K562 (cell line): ENCODE data around the gene PDLIM7. TPM values are rescaled to one million over a fixed set of nuclear protein-coding genes. Genes with fewer than 3 reads are reported as not detected.

Experiments
- ATAC-seq: fragments of 200-7000 bp; cut with Tn5 transposase; 3 replicates; pipeline ENCODE4 v1.9.1; 2020; ENCODE audit warnings: moderate library complexity
- BruUV-seq: library from RNA; stranded (reverse); fragments of 400-500 nt; replicated peaks from 2 replicates; lab custom pipeline; 2021; lab: Mats Ljungman, UMichigan
- CTCF ChIA-PET: fragments of 300-600 bp; formaldehyde crosslinking; extraction: SDS; loops from one replicate; lab custom pipeline; 2021; ENCODE audit warnings: low intra/inter-chr PET ratio; lab: Yijun Ruan, JAX
- POLR2A ChIA-PET: fragments of 300-600, 350-650 bp; sonication (Branson Sonifier 250); formaldehyde crosslinking; extraction: SDS; loops from one replicate; lab custom pipeline; 2021; ENCODE audit warnings: antibody characterized with exemption, inconsistent platforms; lab: Yijun Ruan, JAX
- DNase-seq, 4 experiments: peaks; one replicate each; pipeline versions ENCODE4 v3.0.0 to v3.0.0-alpha.2; 2011 to 2018; ENCODE audit warnings: low spot score in 3 of 4, mixed read lengths in 3 of 4; ENCODE audit errors: extremely low read depth in 1 of 4
- FAIRE-seq: peaks from 2 replicates; lab custom pipeline; 2011; peaks lifted over from hg19 to GRCh38; lab: Jason Lieb, UNC
- H2AFZ ChIP-seq: 2 replicates; pipeline ENCODE4 v1.6.0; 2011; ENCODE audit warnings: low read depth, low read length, control low read depth, inconsistent platforms
- H3K27ac ChIP-seq: fragments of 200-600 bp; 3 replicates; pipeline ENCODE4 v1.8.0; 2011; ENCODE audit warnings: low read depth, mild to moderate bottlenecking, control low read depth, inconsistent platforms, low read length, moderate library complexity, mixed read lengths; ENCODE audit errors: extremely low read depth
- H3K27me3 ChIP-seq, 2 experiments: fragments of 300-600 bp in 1 of 2; 2 replicates in 1 of 2; 3 replicates in 1 of 2; pipeline versions ENCODE4 v1.6.0 to v1.8.0; 2011; ENCODE audit warnings: inconsistent platforms in 2 of 2, low read length in 2 of 2, mild to moderate bottlenecking in 1 of 2, mixed read lengths in 1 of 2, moderate library complexity in 1 of 2; ENCODE audit not compliant: control insufficient read depth in 2 of 2, insufficient read depth in 2 of 2
- H3K36me3 ChIP-seq: fragments of 300-600 bp; 3 replicates; pipeline ENCODE4 v1.8.0; 2011; ENCODE audit warnings: mild to moderate bottlenecking, low read length, inconsistent platforms; ENCODE audit not compliant: control insufficient read depth, insufficient read depth
- H3K4me1 ChIP-seq, 2 experiments: fragments of 200-600 bp in 1 of 2; replicated peaks in 1 of 2; 2 replicates in 1 of 2; 3 replicates in 1 of 2; pipeline versions ENCODE4 v1.5.1 to v1.8.0; 2011; ENCODE audit warnings: inconsistent platforms in 2 of 2, low read length in 2 of 2, mild to moderate bottlenecking in 1 of 2, mixed read lengths in 1 of 2, moderate library complexity in 1 of 2; ENCODE audit not compliant: control insufficient read depth in 2 of 2, insufficient read depth in 2 of 2
- H3K4me2 ChIP-seq: 2 replicates; pipeline ENCODE4 v1.6.1; 2011; ENCODE audit warnings: low read length, control low read depth, inconsistent platforms, mixed read lengths; ENCODE audit not compliant: insufficient read depth
- H3K4me3 ChIP-seq: fragments of 200-600 bp; sonication (generic), shearing (Covaris generic); 2 replicates; pipeline ENCODE4 v1.5.1; 2016; ENCODE audit warnings: control low read depth, inconsistent platforms
- H3K79me2 ChIP-seq: fragments of 200-600 bp; 3 replicates; pipeline ENCODE4 v1.8.0; 2011; ENCODE audit warnings: low read length, inconsistent platforms; ENCODE audit not compliant: control insufficient read depth, insufficient read depth
- H3K9ac ChIP-seq, 2 experiments: 2 replicates each; pipeline versions ENCODE4 v1.6.0 to v1.6.1; 2011; ENCODE audit warnings: low read depth in 2 of 2, low read length in 2 of 2, control low read depth in 1 of 2, inconsistent platforms in 1 of 2, mild to moderate bottlenecking in 1 of 2, mixed read lengths in 1 of 2; ENCODE audit not compliant: insufficient read depth in 1 of 2
- H3K9me1 ChIP-seq: one replicate; pipeline ENCODE4 v1.6.0; 2011; ENCODE audit warnings: inconsistent platforms, mild to moderate bottlenecking, low read length, moderate library complexity; ENCODE audit not compliant: control insufficient read depth, insufficient read depth
- H3K9me3 ChIP-seq: replicated peaks from 2 replicates; pipeline ENCODE4 v1.5.1; 2011; ENCODE audit warnings: low read depth, low read length, inconsistent platforms; ENCODE audit not compliant: control insufficient read depth, insufficient read depth
- H4K20me1 ChIP-seq: replicated peaks from 2 replicates; pipeline ENCODE4 v1.6.1; 2011; ENCODE audit warnings: low read length, inconsistent platforms, mixed read lengths; ENCODE audit not compliant: control insufficient read depth, insufficient read depth
- CGGBP1 ChIP-seq: fragments of 250-450 bp; sonication (Bioruptor Pico); IDR thresholded peaks from 2 replicates; pipeline ENCODE4 v1.9.0; 2021; ENCODE audit warnings: mild to moderate bottlenecking
- DACH1 ChIP-seq: fragments of 450-650 bp; IDR thresholded peaks from 2 replicates; pipeline ENCODE4 v1.6.1; 2018; ENCODE audit not compliant: partially characterized antibody
- DNMT1 ChIP-seq: fragments of 450-650 bp; IDR thresholded peaks from 2 replicates; pipeline ENCODE4 v1.6.1; 2016; ENCODE audit warnings: antibody characterized with exemption, mild to moderate bottlenecking
- GABPB2 ChIP-seq: fragments of 250-450 bp; sonication (Bioruptor Pico); conservative IDR thresholded peaks from 2 replicates; pipeline ENCODE4 v1.5.1; 2021; ENCODE audit warnings: mild to moderate bottlenecking
- HDAC2 ChIP-seq: fragments of 450-650 bp; IDR thresholded peaks from 2 replicates; pipeline ENCODE4 v1.6.1; 2016; ENCODE audit warnings: mild to moderate bottlenecking
- JUN ChIP-seq, 2 experiments: sonication (generic) in 1 of 2; formaldehyde crosslinking in 1 of 2; IDR thresholded peaks; 2 replicates each; pipeline versions ENCODE4 v1.6.1 to v1.8.0; 2012 to 2022; ENCODE audit warnings: borderline replicate concordance in 2 of 2, mild to moderate bottlenecking in 2 of 2, improper control_type of control experiment in 1 of 2, low read depth in 1 of 2, low read length in 1 of 2, missing genetic modification reagents in 1 of 2
- KDM1A ChIP-seq, 2 experiments: fragments of 450-650 bp; IDR thresholded peaks; 2 replicates each; pipeline ENCODE4 v1.6.1; 2016; ENCODE audit warnings: mild to moderate bottlenecking in 2 of 2
- L3MBTL2 ChIP-seq: fragments of 450-650 bp; IDR thresholded peaks from 2 replicates; pipeline ENCODE4 v1.6.1; 2016; ENCODE audit warnings: mild to moderate bottlenecking, moderate library complexity
- NUFIP1 ChIP-seq: fragments of 450-650 bp; IDR thresholded peaks from 2 replicates; pipeline ENCODE4 v1.6.1; 2018; ENCODE audit not compliant: partially characterized antibody
- RBM39 ChIP-seq: fragments of 200-400 bp; formaldehyde crosslinking; optimal IDR thresholded peaks from 2 replicates; pipeline ENCODE3; 2018; ENCODE audit warnings: low read depth, low read length
- SMC3 ChIP-seq: conservative IDR thresholded peaks from 2 replicates; pipeline ENCODE4 v1.6.1; 2011; ENCODE audit warnings: low read depth, low read length, improper control_type of control experiment; ENCODE audit not compliant: insufficient read depth
- SOX6 ChIP-seq: fragments of 450-650 bp; IDR thresholded peaks from 2 replicates; pipeline ENCODE4 v1.6.1; 2014; ENCODE audit warnings: mild to moderate bottlenecking
- ZC3H11A ChIP-seq: IDR thresholded peaks from 2 replicates; pipeline ENCODE4 v1.6.1; 2012; ENCODE audit warnings: low read depth, low read length, improper control_type of control experiment
- ZNF274 ChIP-seq: IDR thresholded peaks from 2 replicates; pipeline ENCODE4 v1.6.1; 2011; ENCODE audit warnings: low read depth, mild to moderate bottlenecking, low read length, moderate library complexity, borderline replicate concordance
- WGBS: fragments of 100-300 bp; shearing (Covaris generic); methylation state at CpG from one replicate; pipeline ENCODE4 v1.1.6; 2016; ENCODE audit warnings: low coverage, mixed read lengths; ENCODE audit not compliant: insufficient coverage; ENCODE audit errors: missing lambda C conversion rate; 5-methylcytosine and 5-hydroxymethylcytosine counted together
- in situ Hi-C: fragments of 300-500 bp; cut with MboI; formaldehyde crosslinking; loops from 4 replicates; pipeline ENCODE4 v1.15.0; 2018; ENCODE audit warnings: inconsistent platforms, mixed read lengths
- intact Hi-C: fragments of 100-400 bp; cut with micrococcal nuclease; formaldehyde crosslinking; loops from 2 replicates; pipeline ENCODE4 v1.14.2; 2022
- polyA plus RNA-seq, 8 experiments: library from polyadenylated mRNA; depleted of rRNA in 4 of 8; stranded (reverse) in 5 of 8; unstranded in 3 of 8; fragments of >200 nt; fragmentation: Nextera tagmentation in 2 of 8; fragmentation: Illumina TruSeq in 1 of 8; extraction: Ambion mirVana in 2 of 8; extraction: Trizol in 1 of 8; gene quantifications; 2 replicates each; pipeline versions ENCODE4 v1.2.1 to v1.2.3, GENCODE V29; 2011 to 2014; ENCODE audit warnings: inconsistent platforms in 1 of 8, missing spikeins in 1 of 8
- total RNA-seq, 7 experiments: library from RNA; depleted of rRNA in 6 of 7; stranded (reverse); fragments of >200 nt in 6 of 7; fragmentation: Illumina TruSeq in 2 of 7; extraction: Trizol in 2 of 7; gene quantifications; 2 replicates each; pipeline versions ENCODE4 v1.2.1 to v1.2.3, GENCODE V29; 2011 to 2021; ENCODE audit warnings: low replicate concordance in 1 of 7
- TF ChIP-seq, protein P1 (sequence below): fragments of 250-450 bp; sonication (Bioruptor Pico); IDR thresholded peaks from 2 replicates; pipeline ENCODE4 v1.5.0; 2020; ENCODE audit warnings: mild to moderate bottlenecking, borderline replicate concordance
- TF ChIP-seq, protein P2 (sequence below): sonication (generic); formaldehyde crosslinking; IDR thresholded peaks from 2 replicates; pipeline ENCODE4 v1.8.1; 2023; ENCODE audit warnings: mild to moderate bottlenecking, missing genetic modification reagents
- TF ChIP-seq, protein P3 (sequence below): fragments of 450-650 bp; formaldehyde crosslinking; conservative IDR thresholded peaks from 2 replicates; pipeline ENCODE4 v1.4.0; 2022; ENCODE audit warnings: mild to moderate bottlenecking, missing genetic modification characterization

Gene PDLIM7
- total and polyA plus RNA-seq, 9 of the 15 experiments (the other 6 are each of a cell fraction or from before 2014, with no cell fraction given), result 2.1 to 124 (median 32.6) TPM

DNA sequence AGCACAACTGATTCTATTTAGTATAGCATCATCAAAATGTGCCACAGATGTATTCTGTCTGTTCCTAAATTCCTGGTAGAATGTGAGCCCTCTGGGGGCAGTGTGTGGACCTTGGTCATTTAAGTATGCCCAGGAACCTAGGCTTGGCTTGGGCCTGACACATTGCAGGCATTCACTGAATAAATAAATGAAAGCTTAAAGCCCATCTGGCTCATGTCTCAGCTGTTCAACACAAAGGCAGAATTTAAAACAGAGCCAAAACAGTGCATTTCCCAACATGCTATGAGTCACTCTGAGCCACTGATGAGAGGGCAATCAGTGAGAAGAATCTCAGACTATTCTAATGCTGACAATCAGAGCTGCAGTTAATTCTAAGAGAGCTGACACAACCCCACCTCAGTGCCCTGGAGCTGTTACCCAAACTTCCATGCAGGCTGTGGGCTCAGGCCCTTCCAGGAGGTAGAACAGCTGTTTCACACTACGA lies 48.9 kb upstream of the PDLIM7 start:
- Histone ChIP-seq H3K4me2 (no peak overlapping the region), H3K79me2 (peaks cover 53% of the 10 kb centered on the region), H3K9me1 (no peaks in the 10 kb centered on the region)
- TF ChIP-seq DACH1, result peak; percentile 48
- no peak for TF ChIP-seq SMC3
- TF ChIP-seq DNMT1, result no peak
- TF ChIP-seq, protein P1, sequence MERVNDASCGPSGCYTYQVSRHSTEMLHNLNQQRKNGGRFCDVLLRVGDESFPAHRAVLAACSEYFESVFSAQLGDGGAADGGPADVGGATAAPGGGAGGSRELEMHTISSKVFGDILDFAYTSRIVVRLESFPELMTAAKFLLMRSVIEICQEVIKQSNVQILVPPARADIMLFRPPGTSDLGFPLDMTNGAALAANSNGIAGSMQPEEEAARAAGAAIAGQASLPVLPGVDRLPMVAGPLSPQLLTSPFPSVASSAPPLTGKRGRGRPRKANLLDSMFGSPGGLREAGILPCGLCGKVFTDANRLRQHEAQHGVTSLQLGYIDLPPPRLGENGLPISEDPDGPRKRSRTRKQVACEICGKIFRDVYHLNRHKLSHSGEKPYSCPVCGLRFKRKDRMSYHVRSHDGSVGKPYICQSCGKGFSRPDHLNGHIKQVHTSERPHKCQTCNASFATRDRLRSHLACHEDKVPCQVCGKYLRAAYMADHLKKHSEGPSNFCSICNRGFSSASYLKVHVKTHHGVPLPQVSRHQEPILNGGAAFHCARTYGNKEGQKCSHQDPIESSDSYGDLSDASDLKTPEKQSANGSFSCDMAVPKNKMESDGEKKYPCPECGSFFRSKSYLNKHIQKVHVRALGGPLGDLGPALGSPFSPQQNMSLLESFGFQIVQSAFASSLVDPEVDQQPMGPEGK, result no peak
- TF ChIP-seq SOX6, result peak; percentile 11; the same call in 1 of the 2 replicates
- peak; percentile 75 for TF ChIP-seq JUN (IDR thresholded peaks at IDR 0.05; ENCODE audit: borderline replicate concordance, low read depth, low read length)
- TF ChIP-seq JUN (CRISPR knock-in tag; IDR thresholded peaks at IDR 0.05; ENCODE audit: borderline replicate concordance), result no peak
- TF ChIP-seq GABPB2 (CRISPR knock-in tag), result no peak
- TF ChIP-seq NUFIP1, result no peak
- TF ChIP-seq RBM39, result no peak
- TF ChIP-seq L3MBTL2, result no peak
- no peak for TF ChIP-seq ZC3H11A
- no peak for TF ChIP-seq CGGBP1 (CRISPR knock-in tag)
- TF ChIP-seq, protein P2, sequence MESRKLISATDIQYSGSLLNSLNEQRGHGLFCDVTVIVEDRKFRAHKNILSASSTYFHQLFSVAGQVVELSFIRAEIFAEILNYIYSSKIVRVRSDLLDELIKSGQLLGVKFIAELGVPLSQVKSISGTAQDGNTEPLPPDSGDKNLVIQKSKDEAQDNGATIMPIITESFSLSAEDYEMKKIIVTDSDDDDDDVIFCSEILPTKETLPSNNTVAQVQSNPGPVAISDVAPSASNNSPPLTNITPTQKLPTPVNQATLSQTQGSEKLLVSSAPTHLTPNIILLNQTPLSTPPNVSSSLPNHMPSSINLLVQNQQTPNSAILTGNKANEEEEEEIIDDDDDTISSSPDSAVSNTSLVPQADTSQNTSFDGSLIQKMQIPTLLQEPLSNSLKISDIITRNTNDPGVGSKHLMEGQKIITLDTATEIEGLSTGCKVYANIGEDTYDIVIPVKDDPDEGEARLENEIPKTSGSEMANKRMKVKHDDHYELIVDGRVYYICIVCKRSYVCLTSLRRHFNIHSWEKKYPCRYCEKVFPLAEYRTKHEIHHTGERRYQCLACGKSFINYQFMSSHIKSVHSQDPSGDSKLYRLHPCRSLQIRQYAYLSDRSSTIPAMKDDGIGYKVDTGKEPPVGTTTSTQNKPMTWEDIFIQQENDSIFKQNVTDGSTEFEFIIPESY, result no peak
- TF ChIP-seq HDAC2, result peak; percentile 59; the same call in 1 of the 2 replicates
- peak; percentile 85 to 89 for TF ChIP-seq KDM1A (IDR thresholded peaks at IDR 0.05)
- TF ChIP-seq, protein P3, sequence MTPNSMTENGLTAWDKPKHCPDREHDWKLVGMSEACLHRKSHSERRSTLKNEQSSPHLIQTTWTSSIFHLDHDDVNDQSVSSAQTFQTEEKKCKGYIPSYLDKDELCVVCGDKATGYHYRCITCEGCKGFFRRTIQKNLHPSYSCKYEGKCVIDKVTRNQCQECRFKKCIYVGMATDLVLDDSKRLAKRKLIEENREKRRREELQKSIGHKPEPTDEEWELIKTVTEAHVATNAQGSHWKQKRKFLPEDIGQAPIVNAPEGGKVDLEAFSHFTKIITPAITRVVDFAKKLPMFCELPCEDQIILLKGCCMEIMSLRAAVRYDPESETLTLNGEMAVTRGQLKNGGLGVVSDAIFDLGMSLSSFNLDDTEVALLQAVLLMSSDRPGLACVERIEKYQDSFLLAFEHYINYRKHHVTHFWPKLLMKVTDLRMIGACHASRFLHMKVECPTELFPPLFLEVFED (CRISPR knock-in tag), result no peak
- no peak for TF ChIP-seq ZNF274

More for the DNA sequence above, 48.9 kb upstream of the PDLIM7 start:
- intact Hi-C loops (no loop called here), in situ Hi-C loops (no loop called here)
- Histone ChIP-seq H3K4me1 (peaks cover 0 to 9% of the 10 kb centered on the region in 2 experiments; a peak in 4 of 5 replicates), H3K9me3 (no peaks in the 10 kb centered on the region), H3K9ac (no peak overlapping the region; a peak in 1 of 4 replicates), H4K20me1 (peaks cover 4% of the 10 kb centered on the region; the same call in 1 of the 2 replicates), H3K4me3 (no peak overlapping the region), H3K27me3 (no peaks in the 10 kb centered on the region), H3K27ac (no peak overlapping the region), H2AFZ (no peak overlapping the region), H3K36me3 (peaks cover 55% of the 10 kb centered on the region; the same call in 2 of the 3 replicates)
- FAIRE-seq (peak; percentile 73), DNase-seq (peak in 1 of 4 experiments; percentile 18), ATAC-seq (peak; percentile 66)
- WGBS, result 80% methylated on average over 1 of the region's 1 CpG
- ChIA-PET CTCF (no interaction called here), POLR2A (interaction anchor here (0.6 to 4.3 kb wide), 10 partner anchors 8 to 654 kb away, joined by 3 to 28 read pairs (median 4); no protein-coding TSS in a partner anchor)
- no TSS peak for BruUV-seq
